GM18517 (cell line): ENCODE measurements around the gene ALDH16A1.
"Not testable (repeated sequence)": the region's sequence is repeated elsewhere in the genome, so short reads cannot be mapped to it uniquely, and the experiment has no call there.

ENCODE experiments used
- ATAC-seq: cut with Tn5 transposase; IDR thresholded peaks from one replicate; pipeline ENCODE4 v1.9.1; 2021; ENCODE audit warnings: mild to moderate bottlenecking, moderate library complexity; ENCODE audit not compliant: unreplicated experiment

ALDH16A1 gene

DNA sequence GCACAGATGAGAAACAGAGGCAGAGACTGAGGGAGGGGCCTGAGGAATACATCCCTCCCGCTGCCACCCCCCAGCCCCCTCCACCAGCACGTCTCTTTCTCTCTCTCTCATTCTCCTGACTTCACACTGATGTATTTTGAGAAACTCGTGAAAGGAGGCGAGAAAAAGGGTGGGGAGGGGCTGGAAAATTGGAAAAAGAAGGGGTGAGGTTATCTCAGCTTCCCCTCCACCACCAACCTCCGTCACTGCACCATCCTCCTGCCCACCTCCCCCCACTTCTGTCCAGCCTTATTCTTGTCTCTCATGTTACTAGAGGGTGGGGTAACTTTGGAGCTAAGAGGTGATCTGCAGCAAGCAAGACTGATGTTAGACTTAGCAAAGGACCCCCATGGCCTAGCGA is 13.2 kb upstream of the ALDH16A1 start:
- ATAC-seq: no peak

DNA sequence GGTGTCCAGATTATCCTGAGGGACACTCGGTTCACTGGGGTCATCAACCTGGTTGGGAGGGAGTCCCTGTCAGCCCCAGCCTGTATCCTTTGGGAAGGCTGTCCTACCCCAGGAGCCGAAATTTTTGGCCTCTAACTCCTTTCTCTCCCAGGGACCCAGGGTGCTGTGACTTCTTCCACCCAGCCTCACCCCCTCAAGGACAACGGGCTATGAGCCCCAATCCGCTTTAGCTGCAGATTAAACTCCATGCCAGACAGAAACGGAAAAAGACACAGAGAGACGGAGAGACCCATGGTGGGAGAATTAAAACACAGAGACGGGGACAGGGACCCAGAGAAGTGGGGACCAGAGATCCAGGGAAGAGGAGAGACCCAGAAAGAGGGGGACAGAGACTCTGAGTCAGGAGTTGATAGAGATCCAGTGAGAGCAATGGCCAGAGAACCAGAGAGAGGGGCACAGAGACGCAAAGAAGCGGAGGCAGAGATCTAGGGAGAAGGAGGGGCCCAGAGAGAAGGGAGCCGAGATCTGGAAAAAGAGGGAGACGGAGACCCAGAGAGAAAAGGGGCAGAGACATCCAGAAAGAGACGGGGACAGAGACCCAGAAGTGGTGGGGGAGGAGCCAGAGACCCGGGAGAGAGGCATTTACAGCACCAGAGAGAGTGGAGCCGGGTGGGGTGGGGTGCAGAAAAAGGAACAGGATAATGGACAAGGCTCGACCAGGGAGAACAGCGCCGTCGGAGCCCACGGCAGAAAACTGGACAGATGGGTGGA is 12.4 kb upstream of the ALDH16A1 start:
- ATAC-seq: no peak

DNA sequence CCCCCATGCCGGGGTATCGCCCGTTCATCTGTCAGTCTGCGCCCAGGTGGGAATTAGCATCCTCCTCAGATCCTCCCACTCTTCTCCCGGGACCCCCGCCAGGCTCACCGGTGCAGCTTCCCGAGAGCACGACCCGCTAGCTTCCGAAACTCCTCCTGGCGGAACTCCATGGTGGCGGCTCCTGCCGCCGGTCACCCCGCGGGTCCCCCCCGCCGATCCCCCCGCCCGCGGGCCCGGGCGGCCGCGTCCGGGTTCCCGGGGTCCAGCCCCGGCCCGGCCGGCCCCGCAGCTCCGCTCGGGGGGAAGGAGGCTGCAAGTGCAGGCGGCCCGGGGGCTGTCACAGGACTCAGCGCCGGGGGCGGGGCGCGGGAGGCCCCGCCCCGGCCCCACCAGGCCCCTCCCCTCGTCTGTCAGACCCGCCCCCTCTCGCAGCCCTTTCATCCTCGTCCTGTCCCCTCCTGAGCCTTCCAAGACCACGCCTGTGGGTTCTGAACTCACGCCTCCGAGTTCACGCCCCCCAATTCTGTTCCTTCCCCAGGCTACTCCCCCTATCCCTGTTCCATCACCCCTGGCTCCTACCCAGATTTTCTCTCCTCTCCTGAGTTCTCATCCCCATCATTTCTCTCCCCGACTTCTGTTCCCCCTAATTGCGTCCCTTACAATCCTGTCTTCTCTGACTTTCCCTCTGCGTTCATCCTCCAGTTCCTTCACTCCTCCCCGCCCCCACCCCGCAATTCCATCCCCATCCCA is 11.6 kb upstream of the ALDH16A1 start, which contains the start of gene SLC17A7:
TSS of gene SLC17A7 (minus strand) at position 318 of the 750 bp plus-strand sequence. CDS start at position 170, 148 bp downstream.
- no peak for ATAC-seq

DNA sequence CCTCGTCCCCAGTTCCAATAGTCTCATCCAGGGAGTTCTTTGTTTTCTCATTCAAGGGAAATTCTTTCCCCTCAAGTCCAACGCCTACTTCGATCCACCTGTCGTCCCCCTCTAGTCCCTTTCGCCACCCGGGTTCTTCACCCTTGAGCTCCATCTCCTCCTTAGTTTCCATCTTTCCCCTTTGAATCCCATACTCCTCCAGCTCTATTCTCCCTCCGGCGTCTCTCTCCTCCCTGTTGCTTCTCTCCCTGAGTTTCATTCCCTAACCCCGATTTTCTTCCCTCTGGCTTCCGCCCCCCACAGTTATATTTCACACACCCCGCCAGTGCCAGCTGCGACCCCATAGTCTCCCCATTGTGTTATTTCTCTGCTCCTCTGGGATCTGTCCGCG is 11.1 kb upstream of the ALDH16A1 start:
- no peak for ATAC-seq

DNA sequence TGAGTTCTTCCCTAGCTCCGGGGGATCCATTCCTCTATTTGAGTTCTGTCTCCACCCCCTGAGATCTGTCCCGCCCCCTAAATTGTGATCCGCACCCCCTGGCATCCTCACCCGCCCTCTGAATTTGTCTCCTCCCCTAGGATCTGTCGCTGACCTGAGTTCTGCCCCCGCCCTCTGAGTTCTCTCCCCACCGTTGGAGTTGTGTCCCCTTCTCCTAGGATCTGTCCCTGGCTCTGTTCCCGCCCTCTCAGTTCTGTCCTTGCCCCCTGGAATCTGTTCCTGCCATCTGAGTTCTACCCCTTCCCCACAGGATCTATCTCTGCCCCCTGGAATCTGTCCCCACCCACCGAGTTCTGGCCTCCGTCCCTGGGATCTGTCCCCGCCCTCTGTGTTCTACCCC is 10.7 kb upstream of the ALDH16A1 start:
- no peak for ATAC-seq

DNA sequence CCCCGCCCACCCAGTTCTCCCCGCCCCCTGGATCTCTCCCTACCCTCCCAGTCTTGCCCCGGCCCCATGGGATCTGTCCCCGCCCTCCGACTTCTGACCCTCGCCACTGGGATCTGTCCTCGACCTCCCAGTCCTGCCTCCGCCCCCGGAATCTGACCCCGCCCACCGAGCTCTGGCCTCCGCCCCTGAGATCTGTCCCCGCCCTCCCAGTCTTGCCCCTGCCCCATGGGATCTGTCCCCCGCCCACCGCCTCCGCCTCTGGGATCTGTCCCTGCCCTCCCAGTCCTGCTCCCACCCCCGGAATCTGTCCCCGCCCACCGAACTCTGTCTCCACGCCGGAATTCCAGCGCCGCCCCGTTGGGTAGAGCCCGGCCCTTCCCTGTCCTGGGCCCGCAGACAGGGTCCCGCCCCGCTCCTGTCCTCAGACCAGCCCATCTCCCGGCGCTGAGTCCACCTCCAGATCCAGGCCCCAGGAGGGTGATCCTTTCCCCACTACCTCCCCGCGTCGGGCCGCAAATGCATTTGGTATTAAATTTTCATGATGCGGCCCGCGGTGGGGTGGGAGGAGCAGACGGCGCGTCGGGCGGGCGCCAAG is 10.2 kb upstream of the ALDH16A1 start:
- ATAC-seq: no peak

DNA sequence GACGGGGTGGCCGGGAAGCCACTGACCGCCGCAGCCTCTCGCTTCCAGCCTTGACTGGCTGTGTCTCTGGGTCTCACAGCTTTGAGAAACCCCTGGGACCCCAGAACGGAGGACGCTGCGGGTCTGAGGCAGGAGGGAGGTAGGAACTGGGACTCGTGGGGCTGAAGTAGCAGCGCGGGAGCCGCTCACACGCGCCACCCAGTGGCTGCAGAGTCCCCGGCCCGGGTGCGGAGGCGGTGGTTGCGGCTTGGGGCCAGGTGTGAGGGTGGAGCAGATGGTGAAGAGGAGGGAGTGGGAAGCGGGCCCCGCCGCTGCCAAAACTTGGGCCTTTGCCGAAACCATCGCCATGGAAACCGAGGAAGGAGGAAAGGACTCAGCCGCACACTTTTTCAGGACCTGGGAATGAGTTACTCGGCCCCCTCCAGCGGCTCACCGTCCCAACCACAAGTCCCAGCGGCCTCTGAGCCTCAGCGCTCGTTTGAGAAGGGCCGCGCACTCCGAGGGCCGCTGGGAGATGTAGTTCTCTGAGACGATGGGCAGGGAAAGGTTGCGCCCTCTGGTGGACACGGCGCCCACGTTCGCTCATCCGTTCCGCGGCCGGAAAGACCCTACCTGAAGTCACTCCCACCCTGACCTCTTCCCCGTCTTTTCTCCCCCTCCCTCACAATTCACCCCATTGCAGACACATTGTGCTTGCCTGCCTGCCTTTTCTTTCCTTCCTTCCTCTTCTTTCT is 9.5 kb upstream of the ALDH16A1 start:
- peak; percentile 76 for ATAC-seq

DNA sequence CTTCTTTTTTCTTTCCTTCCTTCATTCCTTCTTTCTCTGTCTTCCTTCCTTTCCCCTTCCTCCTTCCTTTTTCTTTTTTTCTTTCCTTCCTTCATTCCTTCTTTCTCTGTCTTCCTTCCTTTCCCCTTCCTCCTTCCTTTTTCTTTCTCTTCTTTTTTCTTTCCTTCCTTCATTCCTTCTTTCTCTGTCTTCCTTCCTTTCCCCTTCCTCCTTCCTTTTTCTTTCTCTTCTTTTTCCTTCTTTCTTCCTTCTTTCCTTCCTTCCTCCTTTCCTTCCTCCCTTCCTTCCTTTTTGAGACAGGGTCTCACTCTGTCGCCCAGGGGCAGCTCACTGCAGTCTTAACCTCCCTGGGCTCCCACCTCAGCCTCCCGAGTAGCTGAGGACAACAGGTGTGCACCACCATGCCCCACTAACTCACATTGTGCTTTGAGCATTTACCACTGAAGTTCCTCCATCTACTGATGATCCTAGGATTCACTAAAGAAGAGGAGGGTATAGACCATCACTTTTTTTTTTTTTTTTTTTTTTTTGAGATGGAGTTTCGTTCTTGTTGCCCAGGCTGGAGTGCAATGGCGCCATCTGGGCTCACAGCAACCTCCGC is 8.8 kb upstream of the ALDH16A1 start:
- ATAC-seq: not testable (repeated sequence)

DNA sequence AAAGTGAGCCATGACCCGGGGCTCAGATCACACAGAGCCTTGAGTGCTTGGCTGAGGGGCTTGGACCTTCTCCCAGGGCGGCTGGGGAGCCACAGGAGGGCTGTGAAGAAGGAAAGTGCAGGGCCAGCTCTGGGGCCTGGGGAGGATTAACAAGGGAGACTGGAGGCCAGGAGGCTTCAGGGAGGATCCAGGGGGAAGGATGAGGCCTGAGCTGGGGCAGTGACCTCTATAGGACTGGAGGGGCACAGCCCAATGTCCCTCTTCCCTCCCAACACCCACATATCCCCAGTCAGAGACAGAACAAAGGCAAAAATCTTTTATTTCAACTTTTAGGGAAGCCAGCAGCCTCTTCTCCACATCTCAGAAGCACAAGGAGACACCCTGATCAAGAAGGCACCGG is 7.0 kb upstream of the ALDH16A1 start:
- ATAC-seq: no peak

DNA sequence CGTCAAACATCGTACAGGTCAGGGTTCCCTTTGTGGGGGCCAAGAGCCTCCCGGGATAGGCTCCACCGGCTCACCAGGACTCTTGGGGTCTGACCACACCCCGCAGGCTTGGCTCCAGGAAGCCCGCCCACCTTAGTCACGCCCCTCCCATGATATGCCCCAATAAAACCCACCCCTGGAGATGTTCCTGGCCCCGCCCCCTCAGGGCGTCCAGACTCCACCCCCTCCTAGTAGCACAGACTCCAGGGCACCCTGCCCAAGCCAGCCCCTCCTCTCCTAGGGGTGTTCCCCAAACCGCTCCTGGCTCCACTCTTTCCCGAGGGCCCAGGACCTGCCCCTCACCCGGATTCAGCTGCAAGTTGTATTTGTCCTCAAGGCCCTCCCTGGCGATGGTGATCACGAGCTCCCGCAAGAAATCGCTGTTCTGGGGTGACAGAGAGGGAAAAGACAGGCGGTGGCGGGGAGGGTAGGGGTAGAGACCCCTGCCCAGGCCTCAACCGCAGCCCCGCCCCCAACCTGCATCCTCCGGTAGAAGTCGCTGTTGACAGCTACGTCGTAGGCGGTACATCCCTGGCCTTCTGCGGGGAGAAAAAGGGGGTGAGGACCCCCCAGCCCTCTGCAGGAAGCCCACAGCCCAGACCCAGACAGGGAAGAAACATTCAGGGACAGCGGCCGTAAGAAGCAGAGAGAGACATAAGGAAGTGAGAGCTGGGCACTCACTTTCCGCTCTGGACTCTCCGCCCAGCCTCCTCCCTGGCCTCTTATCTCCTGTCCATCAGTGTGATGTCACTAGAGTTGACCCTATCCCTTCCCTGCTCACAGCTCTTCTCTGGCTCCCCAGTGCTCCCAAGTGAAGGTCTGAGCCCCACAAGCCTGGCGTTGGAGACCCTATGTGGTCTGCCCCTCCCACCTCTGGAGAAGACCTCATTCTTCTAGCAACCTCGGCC is 5.3 kb upstream of the ALDH16A1 start:
- no peak for ATAC-seq

DNA sequence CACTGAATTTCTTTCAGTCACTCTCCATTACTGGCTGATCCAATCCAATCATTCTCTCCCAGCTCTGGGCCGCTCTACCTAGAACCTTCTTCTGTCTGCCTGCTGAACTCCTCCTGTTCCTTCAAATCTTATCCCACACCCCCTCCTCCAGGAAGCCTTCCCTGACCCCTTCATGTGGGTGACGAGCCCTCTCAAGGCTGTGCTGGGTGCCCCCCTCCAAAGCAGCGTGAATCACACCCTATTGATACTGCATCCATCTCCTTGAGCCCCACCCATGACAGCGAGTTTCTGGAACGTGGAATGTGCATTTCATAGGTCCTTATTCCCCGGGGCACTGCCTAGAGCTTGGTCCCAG is 4.6 kb upstream of the ALDH16A1 start:
- no peak for ATAC-seq

DNA sequence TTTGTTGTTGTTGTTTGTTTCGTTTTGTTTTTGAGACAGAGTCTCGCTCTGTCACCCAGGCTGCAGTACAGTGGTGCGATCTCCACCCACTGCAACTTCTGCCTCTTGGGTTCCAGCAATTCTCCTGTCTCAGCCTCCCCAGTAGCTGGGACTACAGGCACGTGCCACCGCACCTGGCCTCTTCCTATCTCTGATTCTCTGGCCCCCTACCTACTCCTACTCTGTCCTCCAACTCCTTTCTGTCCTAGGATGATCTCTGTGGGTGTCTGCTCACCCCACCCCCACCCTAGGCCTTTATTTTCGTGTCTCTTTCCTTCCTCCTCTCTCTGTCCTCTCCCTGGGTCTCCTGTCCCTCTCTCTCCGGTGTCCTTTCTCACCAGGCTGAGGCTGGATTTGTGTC is 2.6 kb upstream of the ALDH16A1 start:
- no peak for ATAC-seq

DNA sequence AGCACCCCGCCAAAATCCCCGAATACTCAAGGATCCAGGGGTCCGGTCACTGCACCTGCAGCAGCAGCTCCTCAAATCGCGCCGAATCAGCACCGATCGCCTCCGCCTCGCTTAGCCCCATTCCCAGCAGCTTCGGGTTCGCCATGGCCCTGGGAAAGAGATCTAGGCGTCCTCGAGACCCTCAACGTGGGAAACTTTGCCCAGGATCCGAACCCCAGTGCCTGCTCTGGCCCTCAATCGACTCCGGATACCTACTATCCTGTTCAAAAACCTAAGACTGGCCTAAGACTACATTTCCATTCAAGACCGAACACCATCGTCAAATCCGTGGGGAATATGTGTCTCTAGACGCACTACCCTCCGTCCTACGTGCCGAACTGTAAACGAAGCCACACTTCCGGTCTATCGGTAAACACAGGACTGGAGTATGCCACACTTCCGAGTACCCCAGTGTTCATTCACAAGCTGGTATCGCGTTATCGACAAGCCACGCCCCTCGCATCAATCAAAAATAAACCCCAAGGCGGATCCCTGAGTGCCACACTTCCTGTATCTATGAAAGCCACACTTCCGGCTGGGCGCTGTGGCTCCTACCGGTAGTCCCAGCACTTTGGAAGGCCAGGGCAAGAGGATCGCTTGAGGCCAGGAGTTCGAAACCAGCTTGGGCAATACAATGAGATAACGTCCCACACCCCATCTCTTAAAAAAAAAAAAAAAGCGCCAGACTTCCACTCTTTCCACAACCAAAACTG is 1.4 kb upstream of the ALDH16A1 start, which contains the start of gene PIH1D1:
TSS of gene PIH1D1 (minus strand) at position 385 of the 752 bp plus-strand sequence. CDS start at position 145, 240 bp downstream.
- peak; percentile 65 for ATAC-seq

DNA sequence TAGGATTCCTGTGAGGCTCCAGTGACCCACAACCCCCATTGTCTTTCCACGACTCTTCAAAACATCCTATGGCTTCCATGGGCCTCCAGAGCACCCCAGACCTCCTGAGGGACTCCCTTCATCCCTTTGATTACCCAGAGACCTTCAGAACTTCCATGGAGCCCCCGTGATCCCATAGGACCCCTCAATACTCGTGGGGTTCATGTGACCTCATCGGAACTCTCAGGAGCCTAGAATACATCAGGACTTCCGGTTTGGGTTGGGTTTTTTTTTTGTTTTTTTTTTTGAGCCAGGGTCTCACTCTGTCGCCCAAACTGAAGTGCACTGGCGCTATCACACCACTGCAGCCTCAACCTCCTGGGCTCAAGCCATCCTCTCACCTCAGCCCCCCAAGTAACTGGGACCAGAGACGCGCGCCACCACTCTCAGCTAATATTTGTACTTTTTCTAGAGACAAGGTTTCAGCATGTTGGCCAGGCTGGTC is 774 bp downstream of the ALDH16A1 start:
- no peak for ATAC-seq

DNA sequence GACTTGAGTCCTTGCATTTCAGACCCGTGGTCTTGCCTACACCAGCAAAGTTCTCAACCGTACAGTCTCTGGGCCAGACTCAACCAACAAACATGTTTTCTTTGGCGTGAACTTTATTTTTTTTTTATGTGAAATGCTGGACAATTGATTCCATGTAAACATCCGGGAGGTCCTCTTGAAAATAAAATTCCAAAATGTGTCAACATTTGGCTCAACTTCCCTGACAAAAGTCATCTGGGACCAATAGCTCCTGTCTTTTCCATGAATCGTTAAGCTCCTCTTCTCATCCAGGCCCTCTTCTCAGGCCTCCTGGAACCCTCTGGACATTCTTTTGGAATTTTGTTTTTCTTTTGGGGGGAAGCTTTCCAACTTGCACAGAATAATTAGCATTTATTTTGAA is 2.7 kb downstream of the ALDH16A1 start:
- ATAC-seq: no peak

DNA sequence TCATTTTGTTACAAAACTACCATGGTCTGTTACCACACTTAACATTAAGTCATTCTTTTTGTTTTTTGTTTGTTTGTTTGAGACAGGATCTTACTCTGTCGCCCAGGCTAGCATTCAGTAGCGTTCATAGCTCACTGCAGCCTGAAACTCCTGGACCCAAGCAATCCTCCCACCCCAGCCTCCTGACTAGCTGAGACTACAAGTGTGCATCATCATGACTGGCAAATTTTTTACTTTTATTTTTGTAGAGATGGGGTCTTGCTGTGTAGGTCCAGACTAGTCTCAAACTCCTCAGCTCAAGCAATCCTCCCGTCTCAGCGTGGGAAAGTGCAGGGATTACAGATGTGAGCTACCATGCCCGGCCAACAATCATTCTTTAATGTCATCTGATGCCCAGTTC is 3.3 kb downstream of the ALDH16A1 start:
- no peak for ATAC-seq

DNA sequence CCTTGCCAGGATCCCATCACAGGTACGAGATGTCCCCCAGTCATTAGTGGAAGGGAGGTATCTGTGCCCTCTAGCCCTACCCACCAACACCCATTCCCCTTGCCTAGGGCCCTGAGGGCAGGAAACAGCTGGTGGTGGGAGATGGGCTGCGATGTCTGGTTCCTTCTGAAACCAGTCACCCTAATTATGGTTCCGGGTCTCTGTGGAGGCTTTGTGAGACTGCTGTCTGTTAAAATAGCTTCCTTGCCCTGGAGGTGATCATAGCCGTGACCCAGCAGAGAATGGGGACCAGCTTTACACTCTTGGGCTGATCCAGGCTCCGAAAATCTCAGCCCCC is 5.5 kb downstream of the ALDH16A1 start:
- no peak for ATAC-seq

DNA sequence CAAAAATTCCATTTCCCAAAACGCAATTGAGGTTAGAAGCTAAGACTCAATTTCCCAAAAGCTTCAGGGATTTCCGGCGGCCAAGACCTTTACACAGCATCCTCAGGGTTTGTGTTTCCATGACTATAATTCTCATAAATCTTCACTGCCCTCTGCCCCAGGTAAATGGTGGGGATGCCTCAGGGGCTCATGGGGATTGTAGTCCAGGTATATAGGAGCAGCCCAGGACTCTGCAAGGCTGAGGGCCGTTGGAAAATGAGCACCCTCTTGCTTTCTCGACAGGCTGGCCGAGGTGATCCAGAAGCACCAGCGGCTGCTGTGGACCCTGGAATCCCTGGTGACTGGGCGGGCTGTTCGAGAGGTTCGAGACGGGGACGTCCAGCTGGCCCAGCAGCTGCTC is 6.4 kb downstream of the ALDH16A1 start:
- ATAC-seq: no peak

DNA sequence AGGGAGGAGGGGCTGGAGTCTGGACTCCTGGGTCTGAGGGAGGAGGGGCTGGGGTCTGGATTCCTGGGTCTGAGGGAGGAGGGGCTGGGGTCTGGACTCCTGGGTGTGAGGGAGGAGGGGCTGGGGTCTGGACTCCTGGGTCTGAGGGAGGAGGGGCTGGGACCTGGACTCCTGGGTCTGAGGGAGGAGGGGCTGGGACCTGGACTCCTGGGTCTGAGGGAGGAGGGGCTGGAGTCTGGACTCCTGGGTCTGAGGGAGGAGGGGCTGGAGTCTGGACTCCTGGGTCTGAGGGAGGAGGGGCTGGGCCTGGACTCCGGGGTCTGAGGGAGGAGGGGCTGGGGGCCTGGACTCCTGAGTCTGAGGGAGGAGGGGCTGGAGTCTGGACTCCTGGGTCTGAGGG is 8.1 kb downstream of the ALDH16A1 start:
- ATAC-seq: not testable (repeated sequence)
